CD4-positive, alpha-beta T cell treated with Interleukin-15 for 1 hour (primary cell): ENCODE data around the gene KRTAP9-7.

Experiments
- DNase-seq: peaks from one replicate; pipeline ENCODE4 v3.0.0-alpha.2; 2020

Gene KRTAP9-7

GRCh38 chr17:41322903-41323895 lies 47.7 kb downstream of the KRTAP9-7 start:
- no peak for DNase-seq

GRCh38 chr17:41324180-41325075 lies 48.9 kb downstream of the KRTAP9-7 start:
- no peak for DNase-seq

GRCh38 chr17:41325126-41325525 lies 49.6 kb downstream of the KRTAP9-7 start:
- no peak for DNase-seq

GRCh38 chr17:41325611-41326010 lies 50.1 kb downstream of the KRTAP9-7 start:
- no peak for DNase-seq
